GM13977 (cell line): ENCODE measurements around the gene FANCI.

Experiments
- DNase-seq: peaks from one replicate; pipeline ENCODE4 v3.0.0; 2012; ENCODE audit warnings: low spot score
- CTCF ChIP-seq: IDR thresholded peaks from 2 replicates; pipeline ENCODE4 v1.5.1; 2012; ENCODE audit warnings: mild to moderate bottlenecking, control low read depth; ENCODE audit not compliant: insufficient read depth; ENCODE audit errors: extremely low read depth, missing control alignments
- in situ Hi-C: fragments of 300-500 bp; cut with MboI; formaldehyde crosslinking; loops from one replicate; pipeline ENCODE4 v1.12.0; 2022; ENCODE audit warnings: low sequenced_read_pairs, low pct_unique_long_range_greater_than_20kb, mixed read lengths, inconsistent platforms; ENCODE audit not compliant: unreplicated experiment

The FANCI gene

GRCh38 chr15:89205991-89206585, 37.7 kb upstream of the FANCI start:
- in situ Hi-C loops = no loop called here
- no peak for TF ChIP-seq CTCF
- no peak for DNase-seq

- TF ChIP-seq CTCF = peak; percentile 99
- in situ Hi-C loops = no loop called here
- peak; percentile 86 for DNase-seq
Measured at GRCh38 chr15:89206908-89207331, 36.9 kb upstream of the FANCI start.

- no peak for TF ChIP-seq CTCF
- DNase-seq = no peak
- in situ Hi-C loops = no loop called here
Measured at GRCh38 chr15:89208256-89208655, 35.5 kb upstream of the FANCI start.

- no peak for TF ChIP-seq CTCF
- no peak for DNase-seq
- in situ Hi-C loops = no loop called here
Measured at GRCh38 chr15:89209057-89209456, 34.7 kb upstream of the FANCI start.

GRCh38 chr15:89211678-89212170, 32.1 kb upstream of the FANCI start:
- in situ Hi-C loops = no loop called here
- DNase-seq = no peak
- no peak for TF ChIP-seq CTCF

- TF ChIP-seq CTCF = no peak
- no peak for DNase-seq
- in situ Hi-C loops = no loop called here
Measured at GRCh38 chr15:89215627-89216026, 28.2 kb upstream of the FANCI start.

GRCh38 chr15:89217031-89217430, 26.7 kb upstream of the FANCI start:
- in situ Hi-C loops = no loop called here
- no peak for TF ChIP-seq CTCF
- DNase-seq = no peak
